WTC11 (cell line): Measurements from ENCODE around the gene HDAC9. TPM values are rescaled to one million over a fixed set of nuclear protein-coding genes. Genes with fewer than 3 reads are reported as not detected.

Experiments
- ATAC-seq: fragments of 200-7000 bp; cut with Tn5 transposase; 2 replicates; pipeline ENCODE4 v1.10.0; 2021; ENCODE audit warnings: mild to moderate bottlenecking, moderate library complexity
- CTCF ChIA-PET: fragments of 300-600 bp; sonication (Branson Sonifier 250); formaldehyde crosslinking; loops from one replicate; lab custom pipeline; 2021; ENCODE audit warnings: antibody characterized with exemption; lab: Charles Lee
- POLR2A ChIA-PET: fragments of 350-600 bp; sonication (Branson Sonifier 250); formaldehyde crosslinking; loops from one replicate; lab custom pipeline; 2021; ENCODE audit warnings: antibody characterized with exemption; lab: Charles Lee
- DNase-seq: peaks from one replicate; pipeline ENCODE4 v3.0.0; 2021; ENCODE audit warnings: low spot score
- H3K27ac Mint-ChIP-seq: 2 replicates; pipeline ENCODE4 v1.8.0; 2021; ENCODE audit warnings: mixed read lengths
- H3K27me3 Mint-ChIP-seq: 2 replicates; pipeline ENCODE4 v1.8.0; 2021; ENCODE audit warnings: low read depth, mild to moderate bottlenecking, moderate library complexity, mixed read lengths
- H3K36me3 Mint-ChIP-seq: 2 replicates; pipeline ENCODE4 v1.8.0; 2021; ENCODE audit warnings: mixed read lengths
- H3K4me1 Mint-ChIP-seq: 2 replicates; pipeline ENCODE4 v1.8.0; 2022; ENCODE audit warnings: mixed read lengths
- H3K4me3 Mint-ChIP-seq: 2 replicates; pipeline ENCODE4 v1.8.0; 2021; ENCODE audit warnings: mild to moderate bottlenecking, moderate library complexity, mixed read lengths
- H3K9me3 Mint-ChIP-seq: 2 replicates; pipeline ENCODE4 v1.8.0; 2021; ENCODE audit warnings: mixed read lengths
- AR ChIP-seq: fragments of 250-450 bp; sonication (Bioruptor Pico); IDR thresholded peaks from 2 replicates; pipeline ENCODE4 v1.9.0; 2021; ENCODE audit warnings: mild to moderate bottlenecking
- CBFB ChIP-seq: sonication (generic); formaldehyde crosslinking; IDR thresholded peaks from 2 replicates; pipeline ENCODE4 v1.8.1; 2022; ENCODE audit warnings: mild to moderate bottlenecking, low read depth, missing genetic modification reagents
- E2F4 ChIP-seq: sonication (generic); formaldehyde crosslinking; IDR thresholded peaks from 2 replicates; pipeline ENCODE4 v1.8.1; 2022; ENCODE audit warnings: low read depth, mild to moderate bottlenecking, moderate library complexity, missing genetic modification reagents, borderline replicate concordance
- E2F5 ChIP-seq: sonication (generic); formaldehyde crosslinking; IDR thresholded peaks from 2 replicates; pipeline ENCODE4 v1.8.1; 2022; ENCODE audit warnings: mild to moderate bottlenecking, moderate library complexity, missing genetic modification reagents
- ELF4 ChIP-seq: sonication (generic); formaldehyde crosslinking; IDR thresholded peaks from 2 replicates; pipeline ENCODE4 v1.8.1; 2022; ENCODE audit warnings: low read depth, mild to moderate bottlenecking, moderate library complexity, missing genetic modification reagents
- GABPB1 ChIP-seq: sonication (generic); formaldehyde crosslinking; IDR thresholded peaks from 2 replicates; pipeline ENCODE4 v1.8.1; 2023; ENCODE audit warnings: mild to moderate bottlenecking, missing genetic modification reagents
- MAX ChIP-seq: sonication (generic); formaldehyde crosslinking; IDR thresholded peaks from 2 replicates; pipeline ENCODE4 v1.8.0; 2022; ENCODE audit warnings: mild to moderate bottlenecking, missing genetic modification reagents
- NFE2L1 ChIP-seq: sonication (generic); formaldehyde crosslinking; IDR thresholded peaks from 2 replicates; pipeline ENCODE4 v1.8.1; 2023; ENCODE audit warnings: missing genetic modification reagents
- SP1 ChIP-seq: sonication (generic); formaldehyde crosslinking; conservative IDR thresholded peaks from 2 replicates; pipeline ENCODE4 v1.8.1; 2022; ENCODE audit warnings: missing genetic modification reagents
- TEAD4 ChIP-seq: sonication (generic); formaldehyde crosslinking; IDR thresholded peaks from 2 replicates; pipeline ENCODE4 v1.8.0; 2022; ENCODE audit warnings: mild to moderate bottlenecking, missing genetic modification reagents
- USF1 ChIP-seq: sonication (generic); formaldehyde crosslinking; IDR thresholded peaks from 2 replicates; pipeline ENCODE4 v1.8.0; 2022; ENCODE audit warnings: mild to moderate bottlenecking, missing genetic modification reagents
- ZNF121 ChIP-seq: sonication (generic); formaldehyde crosslinking; IDR thresholded peaks from 2 replicates; pipeline ENCODE4 v1.8.0; 2023; ENCODE audit warnings: missing genetic modification reagents
- ZNF232 ChIP-seq: sonication (generic); formaldehyde crosslinking; IDR thresholded peaks from 2 replicates; pipeline ENCODE4 v1.8.0; 2022; ENCODE audit warnings: mild to moderate bottlenecking, missing genetic modification reagents
- ZNF396 ChIP-seq: fragments of 250-450 bp; sonication (Bioruptor Pico); IDR thresholded peaks from 2 replicates; pipeline ENCODE4 v1.8.0; 2021; ENCODE audit warnings: mild to moderate bottlenecking, moderate library complexity, borderline replicate concordance
- ZNF423 ChIP-seq: fragments of 250-450 bp; sonication (Bioruptor Pico); IDR thresholded peaks from 2 replicates; pipeline ENCODE4 v2.1.2; 2022; ENCODE audit warnings: mild to moderate bottlenecking, moderate library complexity
- ZNF671 ChIP-seq: fragments of 250-450 bp; sonication (Bioruptor Pico); IDR thresholded peaks from 2 replicates; pipeline ENCODE4 v1.8.0; 2021; ENCODE audit warnings: mild to moderate bottlenecking
- total RNA-seq: library from RNA; stranded (reverse); gene quantifications from 3 replicates; pipeline ENCODE4 v1.2.3, GENCODE V29; 2021
- TF ChIP-seq, protein P1 (sequence below): sonication (generic); formaldehyde crosslinking; IDR thresholded peaks from 2 replicates; pipeline ENCODE4 v1.8.0; 2023; ENCODE audit warnings: missing genetic modification reagents
- TF ChIP-seq, protein P2 (sequence below): sonication (generic); formaldehyde crosslinking; IDR thresholded peaks from 2 replicates; pipeline ENCODE4 v1.8.1; 2022; ENCODE audit warnings: mild to moderate bottlenecking, missing genetic modification reagents, moderate library complexity, borderline replicate concordance
- TF ChIP-seq, protein P3 (sequence below): sonication (generic); formaldehyde crosslinking; IDR thresholded peaks from 2 replicates; pipeline ENCODE4 v1.8.1; 2023; ENCODE audit warnings: mild to moderate bottlenecking, moderate library complexity, missing genetic modification reagents
- TF ChIP-seq, protein P4 (sequence below): fragments of 250-450 bp; sonication (Bioruptor Pico); IDR thresholded peaks from 2 replicates; pipeline ENCODE4 v2.1.2; 2022; ENCODE audit warnings: mild to moderate bottlenecking, moderate library complexity
- TF ChIP-seq, protein P5 (sequence below): sonication (generic); formaldehyde crosslinking; IDR thresholded peaks from 2 replicates; pipeline ENCODE4 v1.8.1; 2023; ENCODE audit warnings: mild to moderate bottlenecking, missing genetic modification reagents, borderline replicate concordance

The HDAC9 gene
- total RNA-seq, 1 experiment from 2014 or later = 18.8 TPM

DNA sequence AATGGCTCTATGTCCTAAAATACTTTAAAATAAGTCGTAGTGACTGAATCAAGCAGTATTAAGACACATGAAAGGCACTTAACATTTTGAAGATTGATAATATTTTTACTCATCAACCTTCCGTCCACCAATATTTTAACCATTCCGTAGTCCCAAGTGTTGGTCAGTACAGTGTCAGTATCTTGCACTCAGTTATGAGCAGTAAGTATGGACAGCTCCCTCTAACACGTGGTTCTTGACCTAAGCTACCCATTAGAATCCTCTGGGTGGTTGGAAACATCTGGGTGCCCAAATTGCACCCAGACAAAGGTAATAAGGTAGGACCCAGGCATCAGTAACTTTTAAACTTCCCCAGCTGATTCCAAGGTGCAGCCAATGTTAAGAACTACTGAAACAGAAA is 260.2 kb downstream of the HDAC9 start (continued):
- TF ChIP-seq, protein P1, sequence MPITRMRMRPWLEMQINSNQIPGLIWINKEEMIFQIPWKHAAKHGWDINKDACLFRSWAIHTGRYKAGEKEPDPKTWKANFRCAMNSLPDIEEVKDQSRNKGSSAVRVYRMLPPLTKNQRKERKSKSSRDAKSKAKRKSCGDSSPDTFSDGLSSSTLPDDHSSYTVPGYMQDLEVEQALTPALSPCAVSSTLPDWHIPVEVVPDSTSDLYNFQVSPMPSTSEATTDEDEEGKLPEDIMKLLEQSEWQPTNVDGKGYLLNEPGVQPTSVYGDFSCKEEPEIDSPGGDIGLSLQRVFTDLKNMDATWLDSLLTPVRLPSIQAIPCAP (CRISPR knock-in tag) = no peak
- TF ChIP-seq ZNF671 = no peak
- no peak for TF ChIP-seq ZNF121 (CRISPR knock-in tag)
- no peak for TF ChIP-seq SP1
- TF ChIP-seq ZNF423 (CRISPR knock-in tag) = no peak
- TF ChIP-seq, protein P2, sequence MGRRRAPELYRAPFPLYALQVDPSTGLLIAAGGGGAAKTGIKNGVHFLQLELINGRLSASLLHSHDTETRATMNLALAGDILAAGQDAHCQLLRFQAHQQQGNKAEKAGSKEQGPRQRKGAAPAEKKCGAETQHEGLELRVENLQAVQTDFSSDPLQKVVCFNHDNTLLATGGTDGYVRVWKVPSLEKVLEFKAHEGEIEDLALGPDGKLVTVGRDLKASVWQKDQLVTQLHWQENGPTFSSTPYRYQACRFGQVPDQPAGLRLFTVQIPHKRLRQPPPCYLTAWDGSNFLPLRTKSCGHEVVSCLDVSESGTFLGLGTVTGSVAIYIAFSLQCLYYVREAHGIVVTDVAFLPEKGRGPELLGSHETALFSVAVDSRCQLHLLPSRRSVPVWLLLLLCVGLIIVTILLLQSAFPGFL (CRISPR knock-in tag) = no peak
- TF ChIP-seq ZNF396 (CRISPR knock-in tag) = no peak
- TF ChIP-seq, all 79 proteins: peak for 0

DNA sequence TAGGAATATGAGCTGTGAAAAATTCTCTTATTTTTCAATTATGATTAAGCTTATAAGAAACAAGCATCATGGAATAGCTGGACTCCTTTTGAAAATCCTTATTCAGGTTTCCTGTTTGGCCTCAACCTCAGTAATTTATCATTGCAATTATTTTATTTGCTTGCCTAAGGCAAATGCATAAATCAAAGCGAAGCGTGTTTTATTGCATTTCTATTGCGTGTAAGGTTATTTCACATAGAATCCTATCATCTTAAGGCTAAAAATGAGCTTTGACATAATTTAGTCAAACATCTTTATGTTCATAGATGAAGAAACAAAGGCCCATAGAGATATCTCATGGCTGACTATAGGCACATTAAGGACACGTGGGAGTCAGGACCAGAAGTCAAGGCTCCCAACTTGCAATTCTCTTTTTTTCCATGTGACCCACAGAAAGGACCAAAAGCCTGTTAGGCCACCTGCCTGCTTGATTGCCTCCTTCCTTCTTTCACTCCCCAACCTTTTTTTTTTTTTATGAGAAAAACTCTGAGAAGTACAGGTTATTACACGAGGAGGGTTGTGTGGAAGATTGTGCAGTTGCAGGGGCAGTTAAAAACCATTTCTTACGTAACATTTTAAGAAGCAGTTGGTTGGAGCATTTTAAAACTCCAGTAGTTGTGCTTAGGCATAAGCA is 261.0 kb downstream of the HDAC9 start:
- ChIA-PET CTCF (no interaction called here), POLR2A (no interaction called here)
- no peaks in the 10 kb centered on the region for H3K9me3 Mint-ChIP-seq
- no peak for ATAC-seq
- H3K27ac Mint-ChIP-seq = no peak overlapping the region
- peaks cover 7% of the 10 kb centered on the region for H3K4me1 Mint-ChIP-seq
- H3K36me3 Mint-ChIP-seq = no peaks in the 10 kb centered on the region
- H3K4me3 Mint-ChIP-seq = no peak overlapping the region
- H3K27me3 Mint-ChIP-seq = no peaks in the 10 kb centered on the region
- no peak for DNase-seq
- no peak for TF ChIP-seq GABPB1 (CRISPR knock-in tag)
- TF ChIP-seq, protein P3, sequence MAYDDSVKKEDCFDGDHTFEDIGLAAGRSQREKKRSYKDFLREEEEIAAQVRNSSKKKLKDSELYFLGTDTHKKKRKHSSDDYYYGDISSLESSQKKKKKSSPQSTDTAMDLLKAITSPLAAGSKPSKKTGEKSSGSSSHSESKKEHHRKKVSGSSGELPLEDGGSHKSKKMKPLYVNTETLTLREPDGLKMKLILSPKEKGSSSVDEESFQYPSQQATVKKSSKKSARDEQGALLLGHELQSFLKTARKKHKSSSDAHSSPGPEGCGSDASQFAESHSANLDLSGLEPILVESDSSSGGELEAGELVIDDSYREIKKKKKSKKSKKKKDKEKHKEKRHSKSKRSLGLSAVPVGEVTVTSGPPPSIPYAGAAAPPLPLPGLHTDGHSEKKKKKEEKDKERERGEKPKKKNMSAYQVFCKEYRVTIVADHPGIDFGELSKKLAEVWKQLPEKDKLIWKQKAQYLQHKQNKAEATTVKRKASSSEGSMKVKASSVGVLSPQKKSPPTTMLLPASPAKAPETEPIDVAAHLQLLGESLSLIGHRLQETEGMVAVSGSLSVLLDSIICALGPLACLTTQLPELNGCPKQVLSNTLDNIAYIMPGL (CRISPR knock-in tag) = no peak
- no peak for TF ChIP-seq E2F4 (CRISPR knock-in tag)
- TF ChIP-seq, protein P4, sequence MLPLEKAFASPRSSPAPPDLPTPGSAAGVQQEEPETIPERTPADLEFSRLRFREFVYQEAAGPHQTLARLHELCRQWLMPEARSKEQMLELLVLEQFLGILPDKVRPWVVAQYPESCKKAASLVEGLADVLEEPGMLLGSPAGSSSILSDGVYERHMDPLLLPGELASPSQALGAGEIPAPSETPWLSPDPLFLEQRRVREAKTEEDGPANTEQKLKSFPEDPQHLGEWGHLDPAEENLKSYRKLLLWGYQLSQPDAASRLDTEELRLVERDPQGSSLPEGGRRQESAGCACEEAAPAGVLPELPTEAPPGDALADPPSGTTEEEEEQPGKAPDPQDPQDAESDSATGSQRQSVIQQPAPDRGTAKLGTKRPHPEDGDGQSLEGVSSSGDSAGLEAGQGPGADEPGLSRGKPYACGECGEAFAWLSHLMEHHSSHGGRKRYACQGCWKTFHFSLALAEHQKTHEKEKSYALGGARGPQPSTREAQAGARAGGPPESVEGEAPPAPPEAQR (CRISPR knock-in tag) = no peak
- no peak for TF ChIP-seq ZNF232 (CRISPR knock-in tag)
- no peak for TF ChIP-seq MAX (CRISPR knock-in tag)
- no peak for TF ChIP-seq E2F5 (CRISPR knock-in tag)
- TF ChIP-seq AR (CRISPR knock-in tag) = no peak
- TF ChIP-seq NFE2L1 = no peak
- TF ChIP-seq TEAD4 (CRISPR knock-in tag) = no peak
- TF ChIP-seq, protein P5, sequence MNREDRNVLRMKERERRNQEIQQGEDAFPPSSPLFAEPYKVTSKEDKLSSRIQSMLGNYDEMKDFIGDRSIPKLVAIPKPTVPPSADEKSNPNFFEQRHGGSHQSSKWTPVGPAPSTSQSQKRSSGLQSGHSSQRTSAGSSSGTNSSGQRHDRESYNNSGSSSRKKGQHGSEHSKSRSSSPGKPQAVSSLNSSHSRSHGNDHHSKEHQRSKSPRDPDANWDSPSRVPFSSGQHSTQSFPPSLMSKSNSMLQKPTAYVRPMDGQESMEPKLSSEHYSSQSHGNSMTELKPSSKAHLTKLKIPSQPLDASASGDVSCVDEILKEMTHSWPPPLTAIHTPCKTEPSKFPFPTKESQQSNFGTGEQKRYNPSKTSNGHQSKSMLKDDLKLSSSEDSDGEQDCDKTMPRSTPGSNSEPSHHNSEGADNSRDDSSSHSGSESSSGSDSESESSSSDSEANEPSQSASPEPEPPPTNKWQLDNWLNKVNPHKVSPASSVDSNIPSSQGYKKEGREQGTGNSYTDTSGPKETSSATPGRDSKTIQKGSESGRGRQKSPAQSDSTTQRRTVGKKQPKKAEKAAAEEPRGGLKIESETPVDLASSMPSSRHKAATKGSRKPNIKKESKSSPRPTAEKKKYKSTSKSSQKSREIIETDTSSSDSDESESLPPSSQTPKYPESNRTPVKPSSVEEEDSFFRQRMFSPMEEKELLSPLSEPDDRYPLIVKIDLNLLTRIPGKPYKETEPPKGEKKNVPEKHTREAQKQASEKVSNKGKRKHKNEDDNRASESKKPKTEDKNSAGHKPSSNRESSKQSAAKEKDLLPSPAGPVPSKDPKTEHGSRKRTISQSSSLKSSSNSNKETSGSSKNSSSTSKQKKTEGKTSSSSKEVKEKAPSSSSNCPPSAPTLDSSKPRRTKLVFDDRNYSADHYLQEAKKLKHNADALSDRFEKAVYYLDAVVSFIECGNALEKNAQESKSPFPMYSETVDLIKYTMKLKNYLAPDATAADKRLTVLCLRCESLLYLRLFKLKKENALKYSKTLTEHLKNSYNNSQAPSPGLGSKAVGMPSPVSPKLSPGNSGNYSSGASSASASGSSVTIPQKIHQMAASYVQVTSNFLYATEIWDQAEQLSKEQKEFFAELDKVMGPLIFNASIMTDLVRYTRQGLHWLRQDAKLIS (CRISPR knock-in tag) = no peak
- no peak for TF ChIP-seq ELF4 (CRISPR knock-in tag)
- TF ChIP-seq USF1 (CRISPR knock-in tag) = no peak
- TF ChIP-seq CBFB (CRISPR knock-in tag) = no peak
